ENCODE measurements around the gene ZNF841. TPM values are rescaled to one million over a fixed set of nuclear protein-coding genes. Genes with fewer than 3 reads are reported as not detected.
"Not testable (repeated sequence)": the region's sequence is repeated elsewhere in the genome, so short reads cannot be mapped to it uniquely, and the experiment has no call there.

ZNF841 gene
- total RNA-seq, 1 donor from 2014 or later = 19.8 TPM

GRCh38 chr19:52115526-52116053 is 20.0 kb upstream of the ZNF841 start:
- H3K4me3 ChIP-seq (ENCODE audit: low read length in 3 of 3) = peak overlapping the region in 2 of 3 donors; percentile 11 to 39
- no peaks in the 10 kb centered on the region for H3K27me3 ChIP-seq (ENCODE audit: control insufficient read depth in 3 of 3, insufficient read depth in 3 of 3, low read length in 3 of 3)
- H3K4me1 ChIP-seq (ENCODE audit: control insufficient read depth in 3 of 3, insufficient read depth in 3 of 3, low read length in 3 of 3) = no peaks in the 10 kb centered on the region
- H3K27ac ChIP-seq (ENCODE audit: low read depth, low read length) = no peak overlapping the region
- no peak overlapping the region for H3K9ac ChIP-seq (ENCODE audit: low read depth in 1 of 3, low read length in 3 of 3)
- peaks cover 45 to 86% (median 78%) of the 10 kb centered on the region in 3 donors for H3K9me3 ChIP-seq (ENCODE audit: control insufficient read depth in 3 of 3, low read length in 3 of 3)
- H3K36me3 ChIP-seq (ENCODE audit: control insufficient read depth in 3 of 3, insufficient read depth in 3 of 3, low read length in 3 of 3) = peaks cover 43 to 64% (median 54%) of the 10 kb centered on the region in 3 donors

DNA sequence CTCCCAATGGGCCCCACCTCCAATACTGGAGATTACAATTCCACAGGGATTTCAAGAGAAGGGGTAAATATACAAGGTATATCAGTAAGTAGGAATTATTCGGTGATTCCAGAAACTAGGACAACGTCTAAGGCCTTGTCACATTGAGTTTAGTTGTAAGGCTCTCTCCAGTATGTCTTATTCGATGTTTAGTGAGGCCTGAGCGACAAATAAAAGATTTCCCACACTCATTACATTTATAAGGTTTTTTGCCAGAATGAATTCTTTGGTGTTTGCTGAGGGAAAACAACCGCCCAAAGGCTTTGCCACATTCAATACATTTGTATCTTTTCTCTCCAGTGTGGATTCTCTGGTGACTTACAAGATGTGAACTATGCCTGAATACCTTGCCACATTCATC is 19.1 kb upstream of the ZNF841 start:
- Histone ChIP-seq H3K4me3 (ENCODE audit: low read length in 3 of 3) (peak overlapping the region in 2 of 3 donors; percentile 11 to 43), H3K36me3 (ENCODE audit: control insufficient read depth in 3 of 3, insufficient read depth in 3 of 3, low read length in 3 of 3) (peaks cover 41 to 57% (median 46%) of the 10 kb centered on the region in 3 donors), H3K9me3 (ENCODE audit: control insufficient read depth in 3 of 3, low read length in 3 of 3) (peaks cover 49 to 86% (median 76%) of the 10 kb centered on the region in 3 donors), H3K27me3 (ENCODE audit: control insufficient read depth in 3 of 3, insufficient read depth in 3 of 3, low read length in 3 of 3) (no peaks in the 10 kb centered on the region), H3K9ac (ENCODE audit: low read depth in 1 of 3, low read length in 3 of 3) (no peak overlapping the region), H3K27ac (ENCODE audit: low read depth, low read length) (no peak overlapping the region), H3K4me1 (ENCODE audit: control insufficient read depth in 3 of 3, insufficient read depth in 3 of 3, low read length in 3 of 3) (no peaks in the 10 kb centered on the region)

- no peaks in the 10 kb centered on the region for H3K4me1 ChIP-seq (ENCODE audit: control insufficient read depth in 3 of 3, insufficient read depth in 3 of 3, low read length in 3 of 3)
- H3K27ac ChIP-seq (ENCODE audit: low read depth, low read length) = no peak overlapping the region
- no peaks in the 10 kb centered on the region for H3K27me3 ChIP-seq (ENCODE audit: control insufficient read depth in 3 of 3, insufficient read depth in 3 of 3, low read length in 3 of 3)
- H3K4me3 ChIP-seq (ENCODE audit: low read length in 3 of 3) = no peak overlapping the region
- peaks cover 41 to 77% (median 63%) of the 10 kb centered on the region in 3 donors for H3K9me3 ChIP-seq (ENCODE audit: control insufficient read depth in 3 of 3, low read length in 3 of 3)
- H3K36me3 ChIP-seq (ENCODE audit: control insufficient read depth in 3 of 3, insufficient read depth in 3 of 3, low read length in 3 of 3) = peaks cover 27 to 38% (median 31%) of the 10 kb centered on the region in 3 donors
- H3K9ac ChIP-seq (ENCODE audit: low read depth in 1 of 3, low read length in 3 of 3) = no peak overlapping the region
These were observed 17.1 kb upstream of the ZNF841 start for GRCh38 chr19:52112624-52113023.

DNA sequence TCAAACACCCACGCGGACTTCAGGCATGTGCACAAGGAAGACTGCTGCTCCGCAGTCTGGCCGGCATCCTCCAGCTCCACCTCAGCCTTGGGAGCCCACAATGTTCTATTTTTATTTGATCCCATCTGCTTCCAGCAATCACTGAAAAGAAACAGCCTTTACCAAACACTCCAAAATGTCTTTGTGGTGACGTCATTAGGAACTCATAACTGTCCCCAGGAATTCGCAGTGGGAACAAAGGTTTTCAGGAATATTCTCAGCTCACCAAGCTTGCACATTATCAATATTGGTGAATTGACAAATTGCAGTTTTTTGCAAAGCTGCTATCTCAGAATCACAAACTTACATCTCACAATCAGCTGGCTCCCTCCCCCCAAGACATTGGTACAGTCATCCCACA is 15.2 kb upstream of the ZNF841 start:
- Histone ChIP-seq H3K9me3 (ENCODE audit: control insufficient read depth in 3 of 3, low read length in 3 of 3) (peaks cover 29 to 66% (median 49%) of the 10 kb centered on the region in 3 donors), H3K27me3 (ENCODE audit: control insufficient read depth in 3 of 3, insufficient read depth in 3 of 3, low read length in 3 of 3) (no peaks in the 10 kb centered on the region), H3K36me3 (ENCODE audit: control insufficient read depth in 3 of 3, insufficient read depth in 3 of 3, low read length in 3 of 3) (peaks cover 14 to 22% (median 17%) of the 10 kb centered on the region in 3 donors), H3K4me3 (ENCODE audit: low read length in 3 of 3) (no peak overlapping the region), H3K4me1 (ENCODE audit: control insufficient read depth in 3 of 3, insufficient read depth in 3 of 3, low read length in 3 of 3) (no peaks in the 10 kb centered on the region), H3K9ac (ENCODE audit: low read depth in 1 of 3, low read length in 3 of 3) (no peak overlapping the region), H3K27ac (ENCODE audit: low read depth, low read length) (no peak overlapping the region)

DNA sequence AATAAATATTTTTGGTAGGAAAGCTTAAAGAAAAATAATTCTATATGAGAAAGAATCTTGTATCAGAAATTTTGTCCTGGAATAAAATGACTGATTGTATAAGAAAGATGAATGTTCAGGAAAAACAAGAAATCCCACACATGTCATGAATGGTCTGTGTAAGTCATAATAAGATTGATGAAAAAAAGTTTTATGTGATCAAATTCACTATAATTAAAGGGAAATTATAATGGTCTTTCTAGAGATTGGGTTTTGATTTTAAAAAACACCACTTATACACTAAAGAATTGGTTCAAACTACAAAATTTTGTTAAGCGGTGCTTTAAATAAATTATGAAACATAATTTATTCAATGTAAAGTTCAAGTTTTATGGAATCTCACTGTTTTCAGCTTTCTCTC is 7.2 kb upstream of the ZNF841 start:
- no peaks in the 10 kb centered on the region for H3K4me1 ChIP-seq (ENCODE audit: control insufficient read depth in 3 of 3, insufficient read depth in 3 of 3, low read length in 3 of 3)
- H3K9me3 ChIP-seq (ENCODE audit: control insufficient read depth in 3 of 3, low read length in 3 of 3) = peaks cover 0 to 10% (median 0%) of the 10 kb centered on the region in 3 donors
- no peak overlapping the region for H3K4me3 ChIP-seq (ENCODE audit: low read length in 3 of 3)
- H3K36me3 ChIP-seq (ENCODE audit: control insufficient read depth in 3 of 3, insufficient read depth in 3 of 3, low read length in 3 of 3) = no peaks in the 10 kb centered on the region
- H3K27me3 ChIP-seq (ENCODE audit: control insufficient read depth in 3 of 3, insufficient read depth in 3 of 3, low read length in 3 of 3) = no peaks in the 10 kb centered on the region
- H3K9ac ChIP-seq (ENCODE audit: low read depth in 1 of 3, low read length in 3 of 3) = no peak overlapping the region
- H3K27ac ChIP-seq (ENCODE audit: low read depth, low read length) = no peak overlapping the region

DNA sequence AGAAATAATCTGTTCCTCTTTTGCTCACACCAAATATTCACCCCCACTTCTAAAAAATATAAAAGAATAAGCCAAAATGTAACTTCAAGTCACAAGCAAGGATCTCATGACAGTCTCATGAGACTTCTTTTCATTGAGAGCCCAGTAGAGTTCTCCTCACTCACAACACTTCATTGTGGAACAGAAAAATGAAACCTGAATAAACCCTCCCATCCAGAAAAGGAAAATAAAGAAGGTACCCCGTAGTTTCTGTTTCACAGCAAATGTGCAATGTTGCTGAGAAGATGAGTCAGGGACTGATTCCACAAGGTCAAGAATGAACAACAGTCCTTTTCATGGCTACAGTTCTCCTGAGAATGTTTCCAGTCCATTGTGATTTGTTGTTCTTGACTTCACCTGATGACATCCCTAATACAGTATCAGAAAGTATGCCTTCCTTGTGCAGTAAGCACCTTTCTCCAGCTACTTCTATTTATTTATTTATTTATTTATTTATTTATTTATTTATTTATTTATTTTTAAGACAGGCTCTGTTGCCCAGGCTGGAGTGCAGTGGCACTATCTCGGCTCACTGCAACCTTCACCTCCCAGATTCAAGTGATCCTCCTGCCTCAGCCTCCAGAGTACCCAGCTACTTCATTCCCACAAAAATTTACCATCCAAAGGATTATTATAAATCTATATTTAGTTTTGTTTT is 6.4 kb upstream of the ZNF841 start:
- H3K4me3 ChIP-seq (ENCODE audit: low read length in 3 of 3) = peak overlapping the region in 1 of 3 donors; percentile 5
- no peak overlapping the region for H3K27ac ChIP-seq (ENCODE audit: low read depth, low read length)
- H3K9ac ChIP-seq (ENCODE audit: low read depth in 1 of 3, low read length in 3 of 3) = no peak overlapping the region
- no peaks in the 10 kb centered on the region for H3K27me3 ChIP-seq (ENCODE audit: control insufficient read depth in 3 of 3, insufficient read depth in 3 of 3, low read length in 3 of 3)
- no peaks in the 10 kb centered on the region for H3K36me3 ChIP-seq (ENCODE audit: control insufficient read depth in 3 of 3, insufficient read depth in 3 of 3, low read length in 3 of 3)
- no peaks in the 10 kb centered on the region for H3K4me1 ChIP-seq (ENCODE audit: control insufficient read depth in 3 of 3, insufficient read depth in 3 of 3, low read length in 3 of 3)
- peaks cover 2 to 7% (median 6%) of the 10 kb centered on the region in 3 donors for H3K9me3 ChIP-seq (ENCODE audit: control insufficient read depth in 3 of 3, low read length in 3 of 3)

DNA sequence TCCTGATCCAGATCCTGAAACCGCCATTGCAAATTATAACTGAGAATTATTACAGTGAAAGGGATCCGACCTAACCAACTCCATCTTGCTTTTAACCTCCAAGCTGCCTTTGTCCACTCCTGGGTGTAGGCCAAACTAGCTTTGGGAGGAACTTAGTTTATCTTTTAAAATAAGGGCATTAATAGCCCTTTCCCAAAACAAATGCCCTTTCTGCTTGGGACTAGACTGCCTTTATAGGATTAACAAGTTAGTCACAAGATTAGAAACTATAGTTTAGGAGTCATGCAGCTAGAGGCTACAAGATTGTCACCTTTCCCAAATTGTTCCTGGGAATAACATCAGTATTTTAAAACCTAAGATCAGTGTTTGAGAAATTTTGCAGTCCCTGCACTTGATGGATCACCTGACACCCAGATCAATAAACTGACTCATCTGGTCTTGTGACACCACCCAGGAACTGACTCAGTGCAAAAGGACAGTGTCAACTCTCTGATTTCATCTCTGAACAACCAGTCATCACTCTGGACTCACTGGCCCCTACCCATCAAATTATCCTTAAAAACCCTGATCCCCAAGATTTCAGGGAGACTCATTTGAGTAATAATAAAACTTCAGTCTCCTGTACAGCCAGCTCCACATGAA is 4.1 kb upstream of the ZNF841 start:
- no peak overlapping the region for H3K27ac ChIP-seq (ENCODE audit: low read depth, low read length)
- H3K9me3 ChIP-seq (ENCODE audit: control insufficient read depth in 3 of 3, low read length in 3 of 3) = peaks cover 2 to 7% (median 3%) of the 10 kb centered on the region in 3 donors
- H3K27me3 ChIP-seq (ENCODE audit: control insufficient read depth in 3 of 3, insufficient read depth in 3 of 3, low read length in 3 of 3) = no peaks in the 10 kb centered on the region
- no peak overlapping the region for H3K9ac ChIP-seq (ENCODE audit: low read depth in 1 of 3, low read length in 3 of 3)
- H3K4me3 ChIP-seq (ENCODE audit: low read length in 3 of 3) = no peak overlapping the region
- H3K4me1 ChIP-seq (ENCODE audit: control insufficient read depth in 3 of 3, insufficient read depth in 3 of 3, low read length in 3 of 3) = peaks cover 4 to 6% (median 4%) of the 10 kb centered on the region in 3 donors
- no peaks in the 10 kb centered on the region for H3K36me3 ChIP-seq (ENCODE audit: control insufficient read depth in 3 of 3, insufficient read depth in 3 of 3, low read length in 3 of 3)

GRCh38 chr19:52096416-52096815 is 851 bp upstream of the ZNF841 start:
- not testable (repeated sequence) for H3K27ac ChIP-seq (ENCODE audit: low read depth, low read length); H3K9me3 ChIP-seq (ENCODE audit: control insufficient read depth in 3 of 3, low read length in 3 of 3); H3K27me3 ChIP-seq (ENCODE audit: control insufficient read depth in 3 of 3, insufficient read depth in 3 of 3, low read length in 3 of 3); H3K36me3 ChIP-seq (ENCODE audit: control insufficient read depth in 3 of 3, insufficient read depth in 3 of 3, low read length in 3 of 3); H3K9ac ChIP-seq (ENCODE audit: low read depth in 1 of 3, low read length in 3 of 3)
- Histone ChIP-seq H3K4me3 (ENCODE audit: low read length in 3 of 3) (peak overlapping the region in 1 of 3 donors; percentile 52), H3K4me1 (ENCODE audit: control insufficient read depth in 3 of 3, insufficient read depth in 3 of 3, low read length in 3 of 3) (peaks cover 13 to 16% (median 14%) of the 10 kb centered on the region in 3 donors)

GRCh38 chr19:52094526-52095130 is 937 bp downstream of the ZNF841 start:
- peak overlapping the region; percentile 87 to 99 (median 98) for H3K4me3 ChIP-seq (ENCODE audit: low read length in 3 of 3)
- H3K27me3 ChIP-seq (ENCODE audit: control insufficient read depth in 3 of 3, insufficient read depth in 3 of 3, low read length in 3 of 3) = no peaks in the 10 kb centered on the region
- peaks cover 2 to 7% (median 3%) of the 10 kb centered on the region in 3 donors for H3K9me3 ChIP-seq (ENCODE audit: control insufficient read depth in 3 of 3, low read length in 3 of 3)
- H3K27ac ChIP-seq (ENCODE audit: low read depth, low read length) = no peak overlapping the region
- H3K36me3 ChIP-seq (ENCODE audit: control insufficient read depth in 3 of 3, insufficient read depth in 3 of 3, low read length in 3 of 3) = peaks cover 5 to 11% (median 9%) of the 10 kb centered on the region in 3 donors
- H3K9ac ChIP-seq (ENCODE audit: low read depth in 1 of 3, low read length in 3 of 3) = peak overlapping the region; percentile 84 to 94 (median 91)
- H3K4me1 ChIP-seq (ENCODE audit: control insufficient read depth in 3 of 3, insufficient read depth in 3 of 3, low read length in 3 of 3) = peaks cover 13 to 16% (median 14%) of the 10 kb centered on the region in 3 donors

Measured in skeletal muscle tissue (tissue), 4 donors.